Measurements from ENCODE around the gene KRTAP10-5. TPM values are rescaled to one million over a fixed set of nuclear protein-coding genes. Genes with fewer than 3 reads are reported as not detected.

The KRTAP10-5 gene
- total and polyA plus RNA-seq, 9 of the 15 experiments (the other 6 are each of a cell fraction or from before 2014, with no cell fraction given), result not detected

DNA sequence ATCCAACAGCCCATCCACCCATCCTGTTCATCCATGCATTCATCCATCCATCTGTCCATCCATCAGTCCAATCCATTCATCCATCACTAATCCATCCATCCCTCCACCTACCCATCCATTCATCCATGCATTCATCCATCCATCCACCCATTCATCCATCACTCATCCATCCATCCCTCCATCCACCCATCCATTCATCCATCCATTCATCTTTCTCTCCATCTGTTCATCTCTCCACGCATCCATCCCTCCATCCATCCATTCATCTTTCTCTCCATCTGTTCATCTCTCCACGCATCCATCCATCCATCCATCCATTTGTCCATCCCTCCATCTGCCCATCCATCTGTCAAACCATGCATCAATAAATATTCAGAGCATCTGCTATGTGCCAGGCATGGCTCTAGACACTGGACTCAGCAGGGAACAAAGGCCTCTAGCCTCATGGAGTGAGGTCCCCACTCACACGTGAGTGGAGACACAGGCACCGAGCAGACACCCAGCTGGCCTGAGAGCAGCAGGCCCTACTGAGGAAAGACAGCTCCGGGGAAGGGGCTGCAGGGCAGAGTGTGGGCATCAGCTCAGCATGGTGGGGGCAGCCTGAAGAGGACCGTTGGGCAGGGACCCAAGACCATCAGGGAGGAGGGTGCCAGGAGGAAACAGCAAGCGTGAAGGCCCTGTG is 50.0 kb downstream of the KRTAP10-5 start (continued):
- TF ChIP-seq PATZ1 (CRISPR knock-in tag; IDR thresholded peaks at IDR 0.05; ENCODE audit: borderline replicate concordance), result no peak
- TF ChIP-seq, protein P1, sequence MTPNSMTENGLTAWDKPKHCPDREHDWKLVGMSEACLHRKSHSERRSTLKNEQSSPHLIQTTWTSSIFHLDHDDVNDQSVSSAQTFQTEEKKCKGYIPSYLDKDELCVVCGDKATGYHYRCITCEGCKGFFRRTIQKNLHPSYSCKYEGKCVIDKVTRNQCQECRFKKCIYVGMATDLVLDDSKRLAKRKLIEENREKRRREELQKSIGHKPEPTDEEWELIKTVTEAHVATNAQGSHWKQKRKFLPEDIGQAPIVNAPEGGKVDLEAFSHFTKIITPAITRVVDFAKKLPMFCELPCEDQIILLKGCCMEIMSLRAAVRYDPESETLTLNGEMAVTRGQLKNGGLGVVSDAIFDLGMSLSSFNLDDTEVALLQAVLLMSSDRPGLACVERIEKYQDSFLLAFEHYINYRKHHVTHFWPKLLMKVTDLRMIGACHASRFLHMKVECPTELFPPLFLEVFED (CRISPR knock-in tag; conservative IDR thresholded peaks at IDR 0.05), result peak; percentile 84
- TF ChIP-seq GABPA (tag; conservative IDR thresholded peaks at IDR 0.05; ENCODE audit: low read depth), result no peak

- under 1% methylated on average over 22 of the region's 23 CpGs for WGBS (ENCODE audit: insufficient coverage, low coverage, missing lambda C conversion rate)
- FAIRE-seq (no peak), DNase-seq (ENCODE audit: extremely low read depth in 1 of 4, low spot score in 3 of 4) (no peak), ATAC-seq (no peak)
- H3K4me1 ChIP-seq (replicated peaks in 1 of 2; ENCODE audit: control insufficient read depth in 2 of 2, insufficient read depth in 2 of 2, low read length in 2 of 2), result peaks cover 0 to 16% of the 10 kb centered on the region in 2 experiments; a peak in 2 of 5 replicates
- peaks cover 18% of the 10 kb centered on the region; the same call in 1 of the 2 replicates for H4K20me1 ChIP-seq (replicated peaks; ENCODE audit: control insufficient read depth, insufficient read depth, low read length)
- no peaks in the 10 kb centered on the region for H3K9me1 ChIP-seq (ENCODE audit: control insufficient read depth, insufficient read depth, low read length)
- H3K4me3 ChIP-seq, result no peak overlapping the region
- BruUV-seq (replicated peaks), result no TSS peak
- H3K79me2 ChIP-seq (ENCODE audit: control insufficient read depth, insufficient read depth, low read length), result no peaks in the 10 kb centered on the region
- no peaks in the 10 kb centered on the region for H3K36me3 ChIP-seq (ENCODE audit: control insufficient read depth, insufficient read depth, low read length)
- no peak overlapping the region for H3K27ac ChIP-seq (ENCODE audit: extremely low read depth, low read depth, low read length)
- H3K9ac ChIP-seq (ENCODE audit: insufficient read depth in 1 of 2, low read depth in 2 of 2, low read length in 2 of 2), result no peak overlapping the region
- CTCF ChIA-PET (ENCODE audit: low intra/inter-chr PET ratio), result no interaction called here
- H2AFZ ChIP-seq (ENCODE audit: low read depth, low read length), result no peak overlapping the region
- intact Hi-C loops (cut with micrococcal nuclease), result no loop called here
- H3K9me3 ChIP-seq (replicated peaks; ENCODE audit: control insufficient read depth, insufficient read depth, low read depth, low read length), result peaks cover 6% of the 10 kb centered on the region; the same call in 1 of the 2 replicates
- in situ Hi-C loops (cut with MboI), result no loop called here
- H3K4me2 ChIP-seq (ENCODE audit: insufficient read depth, low read length), result no peak overlapping the region
- peaks cover 44 to 84% of the 10 kb centered on the region in 2 experiments for H3K27me3 ChIP-seq (ENCODE audit: control insufficient read depth in 2 of 2, insufficient read depth in 2 of 2, low read length in 2 of 2)
- POLR2A ChIA-PET, result interaction anchor here (0.7 kb wide), 1 partner anchor 61 kb away, joined by 4 read pairs; no protein-coding TSS in a partner anchor
- TF ChIP-seq REST (IDR thresholded peaks at IDR 0.05; ENCODE audit: borderline replicate concordance) (peak; percentile 61; the same call in 1 of the 2 replicates), REST (CRISPR knock-in tag; IDR thresholded peaks at IDR 0.05; ENCODE audit: low read depth) (no peak), ZNF766 (CRISPR knock-in tag; conservative IDR thresholded peaks at IDR 0.05) (no peak)
These were observed 50.8 kb downstream of the KRTAP10-5 start for GRCh38 chr21:44529503-44530125.
